Measurements from ENCODE around the gene TRPM3. TPM values are rescaled to one million over a fixed set of nuclear protein-coding genes. Genes with fewer than 3 reads are reported as not detected.
A peak's percentile ranks its signal among the peaks of the same experiment; 100 is the strongest.

The TRPM3 gene
- total and polyA plus RNA-seq, 2 of the 8 experiments (the other 6 are each of a cell fraction or from before 2014, with no cell fraction given), result 2.4 to 10.9 TPM

GRCh38 chr9:70532716-70533115 lies 588.7 kb downstream of the TRPM3 start:
- Histone ChIP-seq H3K4me2 (ENCODE audit: insufficient read depth in 1 of 2, low read depth in 2 of 2, low read length in 2 of 2) (no peak overlapping the region), H4K8ac (ENCODE audit: extremely low read depth, insufficient read depth, low read length) (no peak overlapping the region), H2BK120ac (replicated peaks; ENCODE audit: low read depth, low read length) (no peak overlapping the region), H3K27ac (ENCODE audit: low read depth, low read length) (no peak overlapping the region), H3K14ac (ENCODE audit: insufficient read length) (no peak overlapping the region), H3K4me3 (ENCODE audit: extremely low read depth in 1 of 4, insufficient read depth in 2 of 4, low read depth in 3 of 4, low read length in 4 of 4) (no peak overlapping the region), H3K79me2 (ENCODE audit: control insufficient read depth in 1 of 2, insufficient read depth in 2 of 2, low read length in 2 of 2) (no peaks in the 10 kb centered on the region), H2BK20ac (ENCODE audit: low read length) (no peak overlapping the region), H2BK5ac (ENCODE audit: low read depth, low read length) (no peak overlapping the region), H3K4me1 (replicated peaks in 1 of 4; ENCODE audit: control insufficient read depth in 3 of 4, insufficient read depth in 4 of 4, low read length in 3 of 4) (no peaks in the 10 kb centered on the region), H2AK5ac (ENCODE audit: low read depth, low read length) (no peak overlapping the region), H3K79me1 (ENCODE audit: low read depth, low read length) (no peaks in the 10 kb centered on the region), H2BK12ac (ENCODE audit: low read depth, low read length) (no peak overlapping the region), H4K91ac (replicated peaks; ENCODE audit: insufficient read length, low read length) (no peak overlapping the region), H3K9me3 (ENCODE audit: insufficient read depth in 2 of 2, low read depth in 1 of 2, low read length in 1 of 2) (no peaks in the 10 kb centered on the region), H3K56ac (replicated peaks; ENCODE audit: insufficient read length, low read depth, low read length) (no peak overlapping the region), H2BK15ac (ENCODE audit: low read length) (no peak overlapping the region), H3K23ac (ENCODE audit: insufficient read length) (no peak overlapping the region), H3K36me3 (ENCODE audit: control insufficient read depth in 2 of 4, insufficient read depth in 4 of 4, low read length in 3 of 4) (no peaks in the 10 kb centered on the region), H3K4ac (replicated peaks; ENCODE audit: insufficient read length, low read depth, low read length) (no peak overlapping the region), H4K20me1 (replicated peaks in 1 of 2; ENCODE audit: control insufficient read depth in 1 of 2, insufficient read depth in 2 of 2, low read length in 2 of 2) (no peaks in the 10 kb centered on the region), H4K5ac (ENCODE audit: insufficient read length, low read depth, low read length) (no peak overlapping the region), H2AFZ (ENCODE audit: low read length) (peak overlapping the region; percentile 35; the same call in 1 of the 2 replicates), H3K18ac (ENCODE audit: extremely low read depth, low read length) (no peak overlapping the region), H3K9ac (replicated peaks in 1 of 4; ENCODE audit: extremely low read depth in 1 of 4, low read depth in 3 of 4, low read length in 3 of 4) (no peak overlapping the region), H3K27me3 (replicated peaks in 1 of 4; ENCODE audit: control insufficient read depth in 3 of 4, extremely low read depth in 1 of 4, insufficient read depth in 3 of 4, low read length in 3 of 4) (no peaks in the 10 kb centered on the region), H3K23me2 (ENCODE audit: low read depth, low read length) (no peaks in the 10 kb centered on the region)
- FAIRE-seq, result no peak
- TF ChIP-seq JUND (IDR thresholded peaks at IDR 0.05; ENCODE audit: low read length) (no peak), USF2 (IDR thresholded peaks at IDR 0.05; ENCODE audit: low read length) (no peak), CBX5 (IDR thresholded peaks at IDR 0.05; ENCODE audit: low read depth, low read length) (no peak), CHD2 (IDR thresholded peaks at IDR 0.05; ENCODE audit: low read length) (no peak), CBX8 (IDR thresholded peaks at IDR 0.05; ENCODE audit: borderline replicate concordance, low read depth, low read length) (no peak)
- ChIA-PET CTCF (ENCODE audit: partially characterized antibody) (interaction anchor here (1.6 kb wide), 1 partner anchor 23 kb away, joined by 3 read pairs; no protein-coding TSS in a partner anchor), POLR2A (ENCODE audit: partially characterized antibody) (no interaction called here)
- 87% methylated on average over 6 of the region's 6 CpGs; no CpG with 5 or more reads in 1 of the 2 experiments for WGBS, 2 experiments (ENCODE audit: extremely low coverage in 1 of 2, insufficient coverage in 1 of 2, insufficient read length in 1 of 2, insufficient replicate concordance in 2 of 2, low coverage in 1 of 2, low lambda C conversion rate in 2 of 2, missing lambda C conversion rate in 1 of 2)
- DNase-seq (ENCODE audit: low read depth in 1 of 2, low spot score in 2 of 2), result no peak

Data from H1 (cell line).